ENCODE measurements around the gene HSBP1. TPM values are rescaled to one million over a fixed set of nuclear protein-coding genes. Genes with fewer than 3 reads are reported as not detected.

Gene HSBP1
- total RNA-seq, 1 donor from 2014 or later = 143 TPM

Other genes with a start within 250 kb of the HSBP1 start
- gene MLYCD, start 91.1 kb downstream of the HSBP1 start, total RNA-seq = 2.0 and 2.2 TPM in 2 replicates
- 1.7 and 2.8 TPM in 2 replicates for gene OSGIN1, start 145.3 kb downstream of the HSBP1 start, total RNA-seq
- 0.04 and 0.20 TPM in 2 replicates for gene NECAB2, start 160.3 kb downstream of the HSBP1 start, total RNA-seq
- not detected in 2 replicates for gene SLC38A8, start 234.8 kb downstream of the HSBP1 start, total RNA-seq

All from pulmonary artery endothelial cell (primary cell).